HAP-1 (cell line): Measurements from ENCODE around the gene SMPDL3A.

ENCODE experiments used
- DNase-seq, 2 experiments: peaks; one replicate each; pipeline ENCODE4 v3.0.0-alpha.2; 2016 to 2020; ENCODE audit warnings: low spot score in 2 of 2
- H3K27me3 ChIP-seq: fragments of 250-450 bp; sonication (Bioruptor Pico); 2 replicates; pipeline ENCODE4 v1.5.1; 2020; ENCODE audit warnings: low read depth, mild to moderate bottlenecking, moderate library complexity
- H3K36me3 ChIP-seq: fragments of 250-450 bp; sonication (Bioruptor Pico); replicated peaks from 2 replicates; pipeline ENCODE4 v1.5.1; 2020; ENCODE audit warnings: mild to moderate bottlenecking
- H3K4me1 ChIP-seq: fragments of 250-450 bp; sonication (Bioruptor Pico); 2 replicates; pipeline ENCODE4 v1.5.1; 2020; ENCODE audit warnings: mild to moderate bottlenecking
- H3K4me3 ChIP-seq: fragments of 250-450 bp; sonication (Bioruptor Pico); 2 replicates; pipeline ENCODE4 v1.5.1; 2020; ENCODE audit warnings: mild to moderate bottlenecking, moderate library complexity
- H3K9me3 ChIP-seq: fragments of 250-450 bp; sonication (Bioruptor Pico); 2 replicates; pipeline ENCODE4 v1.5.1; 2020; ENCODE audit warnings: mild to moderate bottlenecking, moderate library complexity
- in situ Hi-C: fragments of 300-500 bp; cut with MboI; formaldehyde crosslinking; loops from 3 replicates; pipeline ENCODE4 v1.14.3; 2020; ENCODE audit warnings: low sequenced_read_pairs, inconsistent platforms, mixed read lengths

The SMPDL3A gene

GRCh38 chr6:122831511-122831910, 42.5 kb downstream of the SMPDL3A start:
- H3K9me3 ChIP-seq: no peaks in the 10 kb centered on the region
- DNase-seq: no peak
- H3K27me3 ChIP-seq: no peaks in the 10 kb centered on the region; the same call in 1 of the 2 replicates
- H3K4me3 ChIP-seq: no peak overlapping the region
- in situ Hi-C loops: loop anchor here (10.0 to 25.0 kb wide), 2 partner anchors 87 to 344 kb away; no protein-coding TSS in a partner anchor
- no peaks in the 10 kb centered on the region for H3K4me1 ChIP-seq
- H3K36me3 ChIP-seq: no peaks in the 10 kb centered on the region

GRCh38 chr6:122832459-122832858, 43.4 kb downstream of the SMPDL3A start:
- no peaks in the 10 kb centered on the region for H3K36me3 ChIP-seq
- DNase-seq: no peak
- in situ Hi-C loops: loop anchor here (10.0 to 25.0 kb wide), 2 partner anchors 88 to 345 kb away; no protein-coding TSS in a partner anchor

GRCh38 chr6:122833021-122833491, 44.0 kb downstream of the SMPDL3A start:
- in situ Hi-C loops: loop anchor here (10.0 to 25.0 kb wide), 2 partner anchors 88 to 346 kb away; no protein-coding TSS in a partner anchor
- H3K27me3 ChIP-seq: no peaks in the 10 kb centered on the region; the same call in none of the 2 replicates
- H3K9me3 ChIP-seq: no peaks in the 10 kb centered on the region
- no peaks in the 10 kb centered on the region for H3K36me3 ChIP-seq
- DNase-seq: no peak
- no peak overlapping the region for H3K4me3 ChIP-seq
- no peaks in the 10 kb centered on the region for H3K4me1 ChIP-seq

More at GRCh38 chr6:122832459-122832858, 43.4 kb downstream of the SMPDL3A start:
- no peak overlapping the region for H3K4me3 ChIP-seq
- H3K9me3 ChIP-seq: no peaks in the 10 kb centered on the region
- H3K4me1 ChIP-seq: no peaks in the 10 kb centered on the region
- no peaks in the 10 kb centered on the region; the same call in 1 of the 2 replicates for H3K27me3 ChIP-seq

- Histone ChIP-seq H3K4me1 (no peaks in the 10 kb centered on the region), H3K36me3 (no peaks in the 10 kb centered on the region), H3K9me3 (no peaks in the 10 kb centered on the region), H3K27me3 (peaks cover 4% of the 10 kb centered on the region), H3K4me3 (no peak overlapping the region)
- DNase-seq: peak in 1 of 2 experiments; percentile 5
- in situ Hi-C loops: loop anchor here (10.0 to 25.0 kb wide), 2 partner anchors 93 to 351 kb away; no protein-coding TSS in a partner anchor
Observed at GRCh38 chr6:122838060-122838780, 49.2 kb downstream of the SMPDL3A start.

- H3K9me3 ChIP-seq: no peaks in the 10 kb centered on the region
- H3K4me3 ChIP-seq: no peak overlapping the region
- no peaks in the 10 kb centered on the region for H3K36me3 ChIP-seq
- peaks cover 4% of the 10 kb centered on the region for H3K27me3 ChIP-seq
- H3K4me1 ChIP-seq: no peaks in the 10 kb centered on the region
- in situ Hi-C loops: loop anchor here (10.0 to 25.0 kb wide), 2 partner anchors 95 to 352 kb away; no protein-coding TSS in a partner anchor
- DNase-seq: peak; percentile 8 to 74
Observed at GRCh38 chr6:122839472-122839871, 50.4 kb downstream of the SMPDL3A start.

- Histone ChIP-seq H3K9me3 (no peaks in the 10 kb centered on the region), H3K36me3 (no peaks in the 10 kb centered on the region), H3K4me1 (no peaks in the 10 kb centered on the region), H3K4me3 (no peak overlapping the region), H3K27me3 (peaks cover 4% of the 10 kb centered on the region)
- in situ Hi-C loops: loop anchor here (10.0 to 25.0 kb wide), 2 partner anchors 95 to 353 kb away; no protein-coding TSS in a partner anchor
- no peak for DNase-seq
Observed at GRCh38 chr6:122839906-122840305, 50.8 kb downstream of the SMPDL3A start.

GRCh38 chr6:122845464-122845863, 56.4 kb downstream of the SMPDL3A start:
- H3K4me1 ChIP-seq: no peaks in the 10 kb centered on the region

GRCh38 chr6:122845916-122846612, 57.0 kb downstream of the SMPDL3A start:
- no peaks in the 10 kb centered on the region for H3K36me3 ChIP-seq
- H3K4me3 ChIP-seq: no peak overlapping the region
- no peaks in the 10 kb centered on the region for H3K27me3 ChIP-seq
- H3K9me3 ChIP-seq: no peaks in the 10 kb centered on the region
- DNase-seq: no peak
- no peaks in the 10 kb centered on the region for H3K4me1 ChIP-seq
- in situ Hi-C loops: loop anchor here (25.0 kb wide), 1 partner anchor 359 kb away; no protein-coding TSS in a partner anchor

More at GRCh38 chr6:122845464-122845863, 56.4 kb downstream of the SMPDL3A start:
- Histone ChIP-seq H3K4me3 (no peak overlapping the region), H3K27me3 (no peaks in the 10 kb centered on the region), H3K36me3 (no peaks in the 10 kb centered on the region), H3K9me3 (no peaks in the 10 kb centered on the region)
- DNase-seq: no peak
- in situ Hi-C loops: loop anchor here (25.0 kb wide), 1 partner anchor 358 kb away; no protein-coding TSS in a partner anchor

- H3K9me3 ChIP-seq: no peaks in the 10 kb centered on the region
- DNase-seq: no peak
- no peak overlapping the region for H3K4me3 ChIP-seq
- H3K27me3 ChIP-seq: no peaks in the 10 kb centered on the region
- no peaks in the 10 kb centered on the region for H3K4me1 ChIP-seq
- in situ Hi-C loops: no loop called here
- H3K36me3 ChIP-seq: no peaks in the 10 kb centered on the region
Observed at GRCh38 chr6:122853259-122853995, 64.4 kb downstream of the SMPDL3A start.
